Activated CD8-positive, alpha-beta T cell treated with anti-CD3 and anti-CD28 coated beads for 36 hours (primary cell): Measurements from ENCODE around the gene PLEKHM2. TPM values are rescaled to one million over a fixed set of nuclear protein-coding genes. Genes with fewer than 3 reads are reported as not detected.

Source experiments
- ATAC-seq: fragments of 200-7000 bp; cut with Tn5 transposase; one replicate; pipeline ENCODE4 v1.10.0; 2021; ENCODE audit warnings: mild to moderate bottlenecking, moderate library complexity
- CTCF ChIA-PET: fragments of 350-600 bp; sonication (Branson Sonifier 250); formaldehyde crosslinking; loops from one replicate; lab custom pipeline; 2021; ENCODE audit warnings: antibody characterized with exemption; lab: Charles Lee
- POLR2A ChIA-PET: fragments of 350-600 bp; sonication (Branson Sonifier 250); formaldehyde crosslinking; loops from one replicate; lab custom pipeline; 2021; ENCODE audit warnings: antibody characterized with exemption; lab: Charles Lee
- DNase-seq: peaks from one replicate; pipeline ENCODE4 v3.0.0-alpha.2; 2020
- H3K27ac Mint-ChIP-seq: one replicate; pipeline ENCODE4 v1.8.0; 2021; ENCODE audit warnings: mild to moderate bottlenecking, mixed read lengths
- H3K27me3 Mint-ChIP-seq: one replicate; pipeline ENCODE4 v1.8.0; 2021; ENCODE audit warnings: mixed read lengths
- H3K36me3 Mint-ChIP-seq: one replicate; pipeline ENCODE4 v1.8.0; 2021; ENCODE audit warnings: low read depth, mixed read lengths
- H3K4me1 Mint-ChIP-seq: one replicate; pipeline ENCODE4 v1.8.0; 2021; ENCODE audit warnings: low read depth, mixed read lengths
- H3K4me3 Mint-ChIP-seq: one replicate; pipeline ENCODE4 v1.8.0; 2021; ENCODE audit warnings: mild to moderate bottlenecking, moderate library complexity, mixed read lengths
- H3K9me3 Mint-ChIP-seq: one replicate; pipeline ENCODE4 v1.8.0; 2021; ENCODE audit warnings: mixed read lengths
- intact Hi-C: fragments of 100-400 bp; cut with micrococcal nuclease; formaldehyde crosslinking; loops from one replicate; pipeline ENCODE4 v1.10.0; 2022
- total RNA-seq, 2 experiments: library from RNA; stranded (reverse); gene quantifications; one replicate each; pipeline ENCODE4 v1.2.3, GENCODE V29; 2021
- TF ChIP-seq, protein P1 (sequence below): fragments of 200-600 bp; IDR thresholded peaks from one replicate; pipeline ENCODE4 v1.8.0; 2022; ENCODE audit warnings: antibody characterized with exemption, mild to moderate bottlenecking

PLEKHM2 gene
- total RNA-seq, 2 experiments from 2014 or later = 41.5 to 42.9 TPM

DNA sequence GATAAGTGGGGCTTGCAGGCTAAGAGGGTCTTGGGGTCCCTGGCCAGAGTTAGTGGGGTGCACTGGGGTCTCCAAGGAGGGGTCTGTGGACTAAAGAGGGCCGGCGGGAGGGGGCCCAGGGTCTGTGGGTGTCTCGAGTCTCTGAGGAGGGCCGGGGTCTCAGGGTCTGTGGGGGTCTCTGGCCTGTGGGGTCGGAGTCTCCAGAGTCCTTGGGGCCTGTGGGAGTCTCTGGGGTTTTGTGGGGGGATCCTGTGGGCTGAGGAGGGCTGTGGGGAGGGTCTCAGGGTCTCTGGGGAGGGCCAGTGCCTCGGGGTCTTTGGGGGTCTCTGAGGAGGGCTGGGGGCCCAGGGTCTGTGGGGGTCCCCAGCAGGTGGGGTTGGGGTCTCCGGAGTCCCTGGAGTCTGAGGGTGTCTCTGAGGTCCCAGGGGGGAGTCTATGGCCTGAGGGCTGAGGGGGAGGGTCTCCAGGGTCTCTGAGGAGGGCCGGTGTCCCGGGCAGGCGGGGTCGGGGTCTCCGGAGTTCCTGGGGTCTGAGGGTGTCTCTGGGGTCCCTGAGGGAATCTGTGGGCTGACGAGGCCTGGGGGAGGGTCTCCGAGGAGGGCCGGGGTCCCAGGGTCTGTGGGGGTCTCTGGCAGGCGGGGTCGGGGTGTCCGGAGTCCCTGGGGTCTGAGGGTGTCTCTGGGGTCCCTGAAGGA, 628 bp upstream of the PLEKHM2 start:
- peaks cover 9% of the 10 kb centered on the region for H3K36me3 Mint-ChIP-seq
- TF ChIP-seq, protein P1, sequence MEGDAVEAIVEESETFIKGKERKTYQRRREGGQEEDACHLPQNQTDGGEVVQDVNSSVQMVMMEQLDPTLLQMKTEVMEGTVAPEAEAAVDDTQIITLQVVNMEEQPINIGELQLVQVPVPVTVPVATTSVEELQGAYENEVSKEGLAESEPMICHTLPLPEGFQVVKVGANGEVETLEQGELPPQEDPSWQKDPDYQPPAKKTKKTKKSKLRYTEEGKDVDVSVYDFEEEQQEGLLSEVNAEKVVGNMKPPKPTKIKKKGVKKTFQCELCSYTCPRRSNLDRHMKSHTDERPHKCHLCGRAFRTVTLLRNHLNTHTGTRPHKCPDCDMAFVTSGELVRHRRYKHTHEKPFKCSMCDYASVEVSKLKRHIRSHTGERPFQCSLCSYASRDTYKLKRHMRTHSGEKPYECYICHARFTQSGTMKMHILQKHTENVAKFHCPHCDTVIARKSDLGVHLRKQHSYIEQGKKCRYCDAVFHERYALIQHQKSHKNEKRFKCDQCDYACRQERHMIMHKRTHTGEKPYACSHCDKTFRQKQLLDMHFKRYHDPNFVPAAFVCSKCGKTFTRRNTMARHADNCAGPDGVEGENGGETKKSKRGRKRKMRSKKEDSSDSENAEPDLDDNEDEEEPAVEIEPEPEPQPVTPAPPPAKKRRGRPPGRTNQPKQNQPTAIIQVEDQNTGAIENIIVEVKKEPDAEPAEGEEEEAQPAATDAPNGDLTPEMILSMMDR = no peak
- ChIA-PET POLR2A (no interaction called here), CTCF (no interaction called here)
- no peaks in the 10 kb centered on the region for H3K27me3 Mint-ChIP-seq
- H3K9me3 Mint-ChIP-seq = peaks cover 6% of the 10 kb centered on the region
- peak overlapping the region; percentile 73 for H3K4me3 Mint-ChIP-seq
- DNase-seq = no peak
- ATAC-seq = no peak
- peak overlapping the region; percentile 86 for H3K27ac Mint-ChIP-seq
- intact Hi-C loops = no loop called here
- H3K4me1 Mint-ChIP-seq = peaks cover 45% of the 10 kb centered on the region

DNA sequence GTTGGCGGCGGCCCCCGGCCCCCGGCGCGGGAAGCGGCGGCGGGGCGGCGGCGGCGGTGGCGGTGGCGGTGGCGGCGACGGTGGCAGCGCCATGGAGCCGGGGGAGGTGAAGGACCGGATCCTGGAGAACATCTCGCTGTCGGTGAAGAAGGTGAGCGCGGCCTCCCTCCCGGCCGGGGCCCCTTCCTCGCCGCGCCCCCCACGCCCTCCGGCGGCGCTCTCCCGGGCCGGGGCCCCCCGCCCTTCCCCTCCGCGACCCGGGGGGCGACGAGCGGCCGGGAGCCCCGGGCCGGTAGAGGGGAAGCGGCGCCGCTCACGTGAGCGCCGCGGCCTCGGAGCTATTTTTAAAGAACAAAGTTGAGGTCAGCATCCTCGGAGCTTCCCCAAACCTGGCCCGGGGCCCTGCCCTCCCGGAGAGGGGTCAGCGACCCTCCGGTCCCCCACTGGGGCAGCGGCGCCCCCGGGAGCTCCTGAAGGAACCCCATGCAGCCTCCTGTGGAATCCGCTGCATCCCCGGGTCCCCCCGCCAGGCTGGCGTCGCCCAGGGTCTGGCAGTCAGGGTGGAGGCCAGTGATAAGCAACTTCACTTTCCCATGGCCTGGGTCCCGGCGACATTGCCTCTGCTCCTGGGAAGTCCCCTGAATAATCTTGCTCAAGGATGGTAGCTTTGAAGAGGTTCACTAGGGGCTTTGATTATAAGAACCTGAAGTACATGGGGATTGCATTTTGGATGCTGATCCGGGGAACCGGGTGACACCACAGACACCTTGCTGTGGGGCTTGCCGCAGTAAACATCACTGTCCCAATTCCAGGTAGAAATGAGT, 560 bp downstream of the PLEKHM2 start:
- POLR2A ChIA-PET = interaction anchor here (1.4 to 2.5 kb wide), 2 partner anchors 9 to 12 kb away, joined by 8 to 21 read pairs; no protein-coding TSS in a partner anchor
- intact Hi-C loops = no loop called here
- Mint-ChIP-seq H3K36me3 (peaks cover 13% of the 10 kb centered on the region), H3K4me3 (peak overlapping the region; percentile 88), H3K9me3 (peaks cover 6% of the 10 kb centered on the region), H3K27ac (peak overlapping the region; percentile 85), H3K4me1 (peaks cover 43% of the 10 kb centered on the region), H3K27me3 (no peaks in the 10 kb centered on the region)
- CTCF ChIA-PET = interaction anchor here (2.0 kb wide), 1 partner anchor 13 kb away, joined by 6 read pairs; no protein-coding TSS in a partner anchor
- peak; percentile 53 for ATAC-seq
- DNase-seq = peak; percentile 51
- TF ChIP-seq, protein P1 = peak; percentile 20

DNA sequence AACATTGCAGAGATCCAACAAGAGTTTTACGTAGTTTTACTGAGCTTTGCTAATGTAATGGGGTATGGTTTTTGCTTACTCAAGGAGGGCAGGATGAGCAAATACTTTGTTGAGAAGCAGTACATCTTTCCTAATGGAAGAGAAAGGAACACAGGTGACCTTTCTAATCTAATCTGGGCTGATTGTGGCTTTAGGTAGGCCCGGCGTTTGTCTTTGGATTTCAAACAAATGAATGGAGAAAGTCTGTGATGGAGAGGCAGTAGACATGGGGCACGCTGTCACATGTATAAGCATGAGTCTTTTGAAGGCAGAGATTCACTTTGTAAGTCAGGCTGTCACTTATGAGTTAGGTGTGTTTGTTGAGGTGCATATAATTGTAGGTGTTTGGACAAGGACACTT, 1.7 kb downstream of the PLEKHM2 start:
- TF ChIP-seq, protein P1 = no peak
- peaks cover 37% of the 10 kb centered on the region for H3K4me1 Mint-ChIP-seq
- DNase-seq = no peak
- peaks cover 6% of the 10 kb centered on the region for H3K9me3 Mint-ChIP-seq
- H3K4me3 Mint-ChIP-seq = peak overlapping the region; percentile 88
- POLR2A ChIA-PET = interaction anchor here (1.4 to 2.5 kb wide), 2 partner anchors 8 to 11 kb away, joined by 8 to 21 read pairs; no protein-coding TSS in a partner anchor
- ATAC-seq = no peak
- CTCF ChIA-PET = interaction anchor here (2.0 kb wide), 1 partner anchor 11 kb away, joined by 6 read pairs; no protein-coding TSS in a partner anchor
- H3K27me3 Mint-ChIP-seq = no peaks in the 10 kb centered on the region
- peak overlapping the region; percentile 40 for H3K27ac Mint-ChIP-seq
- intact Hi-C loops = no loop called here
- H3K36me3 Mint-ChIP-seq = peaks cover 13% of the 10 kb centered on the region

DNA sequence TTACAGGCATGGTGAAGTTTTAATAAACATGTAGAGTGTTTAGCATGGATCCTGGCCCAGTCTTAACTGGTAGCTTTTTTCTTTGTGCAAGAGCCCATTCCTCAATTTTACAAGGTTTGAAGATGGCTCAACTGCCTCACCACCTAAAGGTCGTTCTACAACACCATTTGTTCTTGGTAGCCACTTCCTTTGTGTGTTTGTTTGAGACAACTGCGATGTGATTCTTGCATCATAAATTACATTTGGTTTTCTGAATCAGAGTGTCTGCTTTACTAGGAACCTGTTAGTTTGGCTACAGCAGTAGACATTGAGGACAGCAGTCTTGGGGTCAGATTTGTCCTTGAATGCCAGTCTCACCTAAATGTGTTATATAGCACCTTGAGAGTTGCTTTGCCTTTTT, 3.3 kb downstream of the PLEKHM2 start:
- TF ChIP-seq, protein P1 = no peak
- H3K9me3 Mint-ChIP-seq = peaks cover 6% of the 10 kb centered on the region
- peaks cover 29% of the 10 kb centered on the region for H3K4me1 Mint-ChIP-seq
- peaks cover 13% of the 10 kb centered on the region for H3K36me3 Mint-ChIP-seq
- ChIA-PET POLR2A (no interaction called here), CTCF (no interaction called here)
- intact Hi-C loops = no loop called here
- no peaks in the 10 kb centered on the region for H3K27me3 Mint-ChIP-seq
- DNase-seq (no peak), ATAC-seq (no peak)
- H3K4me3 Mint-ChIP-seq = no peak overlapping the region
- H3K27ac Mint-ChIP-seq = peak overlapping the region; percentile 75
